CD4-positive, CD25-positive, alpha-beta regulatory T cell (primary cell): ENCODE results near the gene TMEM107. TPM values are rescaled to one million over a fixed set of nuclear protein-coding genes. Genes with fewer than 3 reads are reported as not detected.
A peak's percentile ranks its signal among the peaks of the same experiment; 100 is the strongest.

Experiments used
- ATAC-seq, 2 donors: fragments of 150-1000 bp; cut with Tn5 transposase; one replicate each; pipeline ENCODE4 v1.10.0; 2021; ENCODE audit warnings: low read depth in 2 of 2, moderate number of reproducible peaks in 2 of 2, moderate library complexity in 1 of 2
- DNase-seq, 3 donors: peaks; one replicate each; pipeline versions ENCODE4 v3.0.0 to v3.0.0-alpha.2; 2012 to 2022; ENCODE audit warnings: mixed read lengths in 1 of 3
- H3K27ac ChIP-seq: one replicate; pipeline ENCODE4 v1.7.0; 2013; ENCODE audit warnings: mild to moderate bottlenecking, low read length; ENCODE audit not compliant: insufficient read depth, poor library complexity, severe bottlenecking
- H3K27me3 ChIP-seq: one replicate; pipeline ENCODE4 v1.7.0; 2013; ENCODE audit warnings: low read length; ENCODE audit not compliant: control insufficient read depth, insufficient read depth
- H3K36me3 ChIP-seq: one replicate; pipeline ENCODE4 v1.7.0; 2013; ENCODE audit warnings: mild to moderate bottlenecking, low read length, moderate library complexity; ENCODE audit not compliant: control insufficient read depth, insufficient read depth
- H3K4me1 ChIP-seq: 2 replicates; pipeline ENCODE4 v1.7.0; 2013; ENCODE audit warnings: mild to moderate bottlenecking, low read length; ENCODE audit not compliant: insufficient read depth, control insufficient read depth, poor library complexity, severe bottlenecking
- H3K4me3 ChIP-seq: one replicate; pipeline ENCODE4 v1.7.0; 2013; ENCODE audit warnings: low read depth, mild to moderate bottlenecking, low read length, moderate library complexity
- H3K9me3 ChIP-seq, 2 experiments: 1 replicate in 1 of 2; 2 replicates in 1 of 2; pipeline ENCODE4 v1.7.0; 2013; ENCODE audit warnings: low read length in 2 of 2, mild to moderate bottlenecking in 1 of 2, moderate library complexity in 1 of 2; ENCODE audit not compliant: control insufficient read depth in 2 of 2
- H3K27ac Mint-ChIP-seq, 3 donors: one replicate each; pipeline ENCODE4 v1.8.0; 2020 to 2022; ENCODE audit warnings: mild to moderate bottlenecking in 3 of 3, mixed read lengths in 3 of 3, moderate library complexity in 2 of 3
- H3K27me3 Mint-ChIP-seq: one replicate; pipeline ENCODE4 v1.8.0; 2022; ENCODE audit warnings: mild to moderate bottlenecking, mixed read lengths
- H3K36me3 Mint-ChIP-seq: one replicate; pipeline ENCODE4 v1.8.0; 2020; ENCODE audit warnings: mixed read lengths
- H3K4me1 Mint-ChIP-seq, 4 donors: one replicate each; pipeline ENCODE4 v1.8.0; 2020 to 2022; ENCODE audit warnings: mixed read lengths in 4 of 4, mild to moderate bottlenecking in 1 of 4
- H3K4me3 Mint-ChIP-seq, 4 donors: one replicate each; pipeline ENCODE4 v1.8.0; 2020 to 2022; ENCODE audit warnings: mild to moderate bottlenecking in 4 of 4, mixed read lengths in 4 of 4, moderate library complexity in 3 of 4
- H3K9me3 Mint-ChIP-seq, 7 donors: one replicate each; pipeline ENCODE4 v1.8.0; 2020 to 2022; ENCODE audit warnings: mixed read lengths in 7 of 7, mild to moderate bottlenecking in 3 of 7, moderate library complexity in 2 of 7
- polyA plus RNA-seq, 4 donors: library from polyadenylated mRNA; unstranded; fragments of 300-500 nt; fragmentation: Illumina TruSeq; gene quantifications; one replicate each; pipeline ENCODE4 v1.2.3, GENCODE V29; 2021
- total RNA-seq: library from RNA; stranded (reverse); gene quantifications from one replicate; pipeline ENCODE4 v1.2.3, GENCODE V29; 2022

Gene TMEM107
- total and polyA plus RNA-seq, 5 donors from 2014 or later, result 20.6 to 38.9 (median 29.6) TPM

- no peaks in the 10 kb centered on the region for H3K27me3 ChIP-seq
- peaks cover 37% of the 10 kb centered on the region for H3K4me1 ChIP-seq
- H3K9me3 ChIP-seq, result no peaks in the 10 kb centered on the region
- no peak for ATAC-seq
- peaks cover 68% of the 10 kb centered on the region for H3K36me3 ChIP-seq
- no peak overlapping the region for H3K4me3 ChIP-seq
- peaks cover 0 to 45% (median 16%) of the 10 kb centered on the region in 4 donors for H3K4me1 Mint-ChIP-seq
- DNase-seq, result no peak
- peak overlapping the region in 3 of 4 donors; percentile 21 to 77 (median 75) for H3K4me3 Mint-ChIP-seq
- H3K9me3 Mint-ChIP-seq, result peaks cover 0 to 3% (median 0%) of the 10 kb centered on the region in 7 donors
- H3K27ac ChIP-seq, result no peak overlapping the region
- H3K27me3 Mint-ChIP-seq, result peaks cover 19% of the 10 kb centered on the region
- peaks cover 33% of the 10 kb centered on the region for H3K36me3 Mint-ChIP-seq
- H3K27ac Mint-ChIP-seq, result peak overlapping the region in 1 of 3 donors; percentile 49
Measured at GRCh38 chr17:8148560-8148959, 27.6 kb downstream of the TMEM107 start.

GRCh38 chr17:8147805-8148404 is 28.3 kb downstream of the TMEM107 start:
- Histone ChIP-seq H3K4me3 (no peak overlapping the region), H3K36me3 (peaks cover 64% of the 10 kb centered on the region), H3K4me1 (peaks cover 31% of the 10 kb centered on the region), H3K9me3 (no peaks in the 10 kb centered on the region), H3K27ac (no peak overlapping the region), H3K27me3 (no peaks in the 10 kb centered on the region)
- Mint-ChIP-seq H3K9me3 (peaks cover 0 to 3% (median 0%) of the 10 kb centered on the region in 7 donors), H3K4me1 (peaks cover 0 to 38% (median 10%) of the 10 kb centered on the region in 4 donors), H3K4me3 (peak overlapping the region in 3 of 4 donors; percentile 28 to 77 (median 38)), H3K27me3 (peaks cover 19% of the 10 kb centered on the region), H3K27ac (peak overlapping the region in 1 of 3 donors; percentile 76), H3K36me3 (peaks cover 34% of the 10 kb centered on the region)
- DNase-seq (peak in 1 of 3 donors; percentile 10), ATAC-seq (no peak)

GRCh38 chr17:8147141-8147804 is 28.9 kb downstream of the TMEM107 start:
- peaks cover 0 to 3% (median 0%) of the 10 kb centered on the region in 7 donors for H3K9me3 Mint-ChIP-seq
- H3K36me3 Mint-ChIP-seq, result peaks cover 34% of the 10 kb centered on the region
- Histone ChIP-seq H3K4me1 (peaks cover 24% of the 10 kb centered on the region), H3K27ac (no peak overlapping the region), H3K27me3 (no peaks in the 10 kb centered on the region), H3K9me3 (no peaks in the 10 kb centered on the region), H3K36me3 (peaks cover 64% of the 10 kb centered on the region), H3K4me3 (no peak overlapping the region)
- H3K4me3 Mint-ChIP-seq, result peak overlapping the region in 3 of 4 donors; percentile 28 to 85 (median 77)
- DNase-seq (no peak), ATAC-seq (no peak)
- H3K27me3 Mint-ChIP-seq, result peaks cover 19% of the 10 kb centered on the region
- H3K27ac Mint-ChIP-seq, result peak overlapping the region in 1 of 3 donors; percentile 76
- peaks cover 0 to 32% (median 4%) of the 10 kb centered on the region in 4 donors for H3K4me1 Mint-ChIP-seq

GRCh38 chr17:8146381-8147140 is 29.6 kb downstream of the TMEM107 start:
- ATAC-seq, result no peak
- Histone ChIP-seq H3K9me3 (no peaks in the 10 kb centered on the region), H3K4me1 (peaks cover 17% of the 10 kb centered on the region), H3K27ac (no peak overlapping the region), H3K4me3 (no peak overlapping the region), H3K36me3 (peaks cover 70% of the 10 kb centered on the region), H3K27me3 (no peaks in the 10 kb centered on the region)
- DNase-seq, result no peak
- H3K36me3 Mint-ChIP-seq, result peaks cover 34% of the 10 kb centered on the region
- H3K27ac Mint-ChIP-seq, result peak overlapping the region in 2 of 3 donors; percentile 20 to 79
- H3K4me1 Mint-ChIP-seq, result peaks cover 0 to 26% (median 2%) of the 10 kb centered on the region in 4 donors
- H3K9me3 Mint-ChIP-seq, result peaks cover 0 to 3% (median 0%) of the 10 kb centered on the region in 7 donors
- peak overlapping the region in 3 of 4 donors; percentile 11 to 85 (median 72) for H3K4me3 Mint-ChIP-seq
- peaks cover 17% of the 10 kb centered on the region for H3K27me3 Mint-ChIP-seq

GRCh38 chr17:8145811-8146210 is 30.4 kb downstream of the TMEM107 start:
- H3K4me1 Mint-ChIP-seq, result peaks cover 0 to 19% (median 2%) of the 10 kb centered on the region in 4 donors
- Histone ChIP-seq H3K36me3 (peaks cover 78% of the 10 kb centered on the region), H3K9me3 (no peaks in the 10 kb centered on the region), H3K27ac (no peak overlapping the region), H3K4me1 (peaks cover 10% of the 10 kb centered on the region), H3K4me3 (no peak overlapping the region), H3K27me3 (no peaks in the 10 kb centered on the region)
- no peak overlapping the region for H3K4me3 Mint-ChIP-seq
- peaks cover 34% of the 10 kb centered on the region for H3K36me3 Mint-ChIP-seq
- H3K27ac Mint-ChIP-seq, result peak overlapping the region in 2 of 3 donors; percentile 20 to 77
- H3K9me3 Mint-ChIP-seq, result peaks cover 0 to 3% (median 0%) of the 10 kb centered on the region in 7 donors
- peak in 1 of 3 donors; percentile 10 for DNase-seq
- ATAC-seq, result no peak
- H3K27me3 Mint-ChIP-seq, result peaks cover 14% of the 10 kb centered on the region

- peaks cover 0 to 8% (median 2%) of the 10 kb centered on the region in 4 donors for H3K4me1 Mint-ChIP-seq
- DNase-seq, result peak in 1 of 3 donors; percentile 18
- peaks cover 2% of the 10 kb centered on the region for H3K4me1 ChIP-seq
- H3K27me3 Mint-ChIP-seq, result peaks cover 14% of the 10 kb centered on the region
- H3K27ac Mint-ChIP-seq, result peak overlapping the region in 1 of 3 donors; percentile 58
- H3K9me3 ChIP-seq, result no peaks in the 10 kb centered on the region
- peaks cover 32% of the 10 kb centered on the region for H3K36me3 Mint-ChIP-seq
- peaks cover 0 to 2% (median 0%) of the 10 kb centered on the region in 7 donors for H3K9me3 Mint-ChIP-seq
- H3K27me3 ChIP-seq, result no peaks in the 10 kb centered on the region
- H3K4me3 Mint-ChIP-seq, result peak overlapping the region in 3 of 4 donors; percentile 22 to 82 (median 74)
- peaks cover 73% of the 10 kb centered on the region for H3K36me3 ChIP-seq
- no peak for ATAC-seq
- H3K27ac ChIP-seq, result no peak overlapping the region
- no peak overlapping the region for H3K4me3 ChIP-seq
Measured at GRCh38 chr17:8144401-8145231, 31.6 kb downstream of the TMEM107 start.
